Adipocyte (in vitro differentiated cells): Measurements from ENCODE around the gene UGT1A3.

Source experiments
- DNase-seq: peaks from one replicate; pipeline ENCODE4 v3.0.0-alpha.2; 2015; ENCODE audit warnings: low read depth
- H3K27me3 ChIP-seq: replicated peaks from 2 replicates; pipeline ENCODE4 v1.7.0; 2013; ENCODE audit warnings: mild to moderate bottlenecking, low read length, moderate library complexity; ENCODE audit not compliant: control insufficient read depth, insufficient read depth
- H3K36me3 ChIP-seq: 2 replicates; pipeline ENCODE4 v1.7.0; 2013; ENCODE audit warnings: low read length, mild to moderate bottlenecking, moderate library complexity; ENCODE audit not compliant: control insufficient read depth, insufficient read depth, severe bottlenecking
- H3K4me1 ChIP-seq: 2 replicates; pipeline ENCODE4 v1.7.0; 2013; ENCODE audit warnings: mild to moderate bottlenecking, low read length, moderate library complexity; ENCODE audit not compliant: control insufficient read depth, insufficient read depth
- H3K4me3 ChIP-seq: 2 replicates; pipeline ENCODE4 v1.7.0; 2013; ENCODE audit warnings: mild to moderate bottlenecking, low read length, moderate library complexity
- H3K9ac ChIP-seq: 2 replicates; pipeline ENCODE4 v1.7.0; 2013; ENCODE audit warnings: mild to moderate bottlenecking, low read length, moderate library complexity
- H3K9me3 ChIP-seq: 2 replicates; pipeline ENCODE4 v1.7.0; 2013; ENCODE audit warnings: mild to moderate bottlenecking, low read length, moderate library complexity; ENCODE audit not compliant: control insufficient read depth

Gene UGT1A3

GRCh38 chr2:233728723-233729301 is at the start of gene UGT1A3:
UGT1A3 (plus strand) TSS chr2:233729042; CDS start chr2:233729127, 85 bp downstream.
- Histone ChIP-seq H3K36me3 (no peaks in the 10 kb centered on the region), H3K9ac (no peak within 1 kb of the TSS), H3K4me3 (no peak within 1 kb of the TSS), H3K27me3 (peaks cover 5% of the 10 kb centered on the region), H3K9me3 (no peaks in the 10 kb centered on the region), H3K4me1 (no peaks in the 10 kb centered on the region)
- DNase-seq: no peak

GRCh38 chr2:233679196-233679595 is 49.6 kb upstream of the UGT1A3 start:
- no peak overlapping the region for H3K4me3 ChIP-seq
- DNase-seq: no peak

GRCh38 chr2:233680361-233681045 is 48.3 kb upstream of the UGT1A3 start:
- DNase-seq: no peak
- Histone ChIP-seq H3K27me3 (peaks cover 5% of the 10 kb centered on the region), H3K9me3 (no peaks in the 10 kb centered on the region), H3K36me3 (no peaks in the 10 kb centered on the region), H3K9ac (no peak overlapping the region), H3K4me1 (no peaks in the 10 kb centered on the region), H3K4me3 (no peak overlapping the region)

More at GRCh38 chr2:233679196-233679595, 49.6 kb upstream of the UGT1A3 start:
- Histone ChIP-seq H3K27me3 (peaks cover 5% of the 10 kb centered on the region), H3K4me1 (no peaks in the 10 kb centered on the region), H3K36me3 (no peaks in the 10 kb centered on the region), H3K9me3 (no peaks in the 10 kb centered on the region), H3K9ac (no peak overlapping the region)

- Histone ChIP-seq H3K9me3 (no peaks in the 10 kb centered on the region), H3K4me3 (no peak within 1 kb of the TSS), H3K36me3 (no peaks in the 10 kb centered on the region), H3K27me3 (peaks cover 5% of the 10 kb centered on the region), H3K4me1 (no peaks in the 10 kb centered on the region), H3K9ac (no peak within 1 kb of the TSS)
- no peak for DNase-seq
Observed at GRCh38 chr2:233681521-233682099, 47.2 kb upstream of the UGT1A3 start, which contains the start of gene UGT1A7. UGT1A7 (plus strand) TSS chr2:233681901; CDS start chr2:233681938, 37 bp downstream.

GRCh38 chr2:233684640-233685039 is 44.2 kb upstream of the UGT1A3 start:
- no peaks in the 10 kb centered on the region for H3K27me3 ChIP-seq
- no peaks in the 10 kb centered on the region for H3K9me3 ChIP-seq
- no peak overlapping the region for H3K9ac ChIP-seq
- H3K4me3 ChIP-seq: no peak overlapping the region
- H3K36me3 ChIP-seq: no peaks in the 10 kb centered on the region
- no peaks in the 10 kb centered on the region for H3K4me1 ChIP-seq
- DNase-seq: no peak

GRCh38 chr2:233686928-233687327 is 41.9 kb upstream of the UGT1A3 start:
- Histone ChIP-seq H3K36me3 (no peaks in the 10 kb centered on the region), H3K9me3 (no peaks in the 10 kb centered on the region), H3K27me3 (peaks cover 6% of the 10 kb centered on the region), H3K4me1 (peaks cover 6% of the 10 kb centered on the region), H3K4me3 (no peak overlapping the region), H3K9ac (no peak overlapping the region)
- DNase-seq: no peak

GRCh38 chr2:233688341-233688740 is 40.5 kb upstream of the UGT1A3 start:
- Histone ChIP-seq H3K4me1 (peaks cover 6% of the 10 kb centered on the region), H3K27me3 (peaks cover 19% of the 10 kb centered on the region), H3K36me3 (no peaks in the 10 kb centered on the region), H3K9ac (no peak overlapping the region), H3K9me3 (no peaks in the 10 kb centered on the region), H3K4me3 (no peak overlapping the region)
- DNase-seq: no peak

GRCh38 chr2:233689031-233689430 is 39.8 kb upstream of the UGT1A3 start:
- H3K9me3 ChIP-seq: no peaks in the 10 kb centered on the region
- no peaks in the 10 kb centered on the region for H3K36me3 ChIP-seq
- H3K9ac ChIP-seq: no peak overlapping the region
- DNase-seq: no peak
- peaks cover 19% of the 10 kb centered on the region for H3K27me3 ChIP-seq
- peaks cover 6% of the 10 kb centered on the region for H3K4me1 ChIP-seq
- H3K4me3 ChIP-seq: no peak overlapping the region

GRCh38 chr2:233689501-233689900 is 39.3 kb upstream of the UGT1A3 start:
- Histone ChIP-seq H3K9me3 (no peaks in the 10 kb centered on the region), H3K4me3 (no peak overlapping the region), H3K9ac (no peak overlapping the region), H3K27me3 (peaks cover 19% of the 10 kb centered on the region), H3K36me3 (no peaks in the 10 kb centered on the region), H3K4me1 (peaks cover 6% of the 10 kb centered on the region)
- DNase-seq: no peak

GRCh38 chr2:233690444-233690843 is 38.4 kb upstream of the UGT1A3 start:
- DNase-seq: peak; percentile 40
- peaks cover 19% of the 10 kb centered on the region for H3K27me3 ChIP-seq
- no peak overlapping the region for H3K9ac ChIP-seq
- H3K9me3 ChIP-seq: no peaks in the 10 kb centered on the region
- H3K36me3 ChIP-seq: no peaks in the 10 kb centered on the region
- H3K4me3 ChIP-seq: no peak overlapping the region
- H3K4me1 ChIP-seq: peaks cover 6% of the 10 kb centered on the region
